GM12874 (cell line): ENCODE data around the gene PINLYP.

Source experiments
- CTCF ChIP-seq: IDR thresholded peaks from 2 replicates; pipeline ENCODE4 v1.5.1; 2011; ENCODE audit warnings: low read depth, mild to moderate bottlenecking, control low read depth, low read length, moderate library complexity; ENCODE audit not compliant: insufficient read depth

The PINLYP gene

GRCh38 chr19:43607238-43608205, 31.9 kb downstream of the PINLYP start:
- TF ChIP-seq CTCF: no peak

- no peak for TF ChIP-seq CTCF
Measured at GRCh38 chr19:43609872-43610271, 34.3 kb downstream of the PINLYP start.

- TF ChIP-seq CTCF: no peak
Measured at GRCh38 chr19:43610493-43610892, 34.9 kb downstream of the PINLYP start.

GRCh38 chr19:43611788-43612187, 36.2 kb downstream of the PINLYP start, which contains the start of gene SRRM5:
Gene SRRM5, plus strand, starts transcription at chr19:43612088. Its CDS starts 34 bp downstream, at chr19:43612122.
- no peak for TF ChIP-seq CTCF

- no peak for TF ChIP-seq CTCF
Measured at GRCh38 chr19:43612374-43612773, 36.8 kb downstream of the PINLYP start.

- no peak for TF ChIP-seq CTCF
Measured at GRCh38 chr19:43616306-43616705, 40.7 kb downstream of the PINLYP start.

GRCh38 chr19:43616954-43617353, 41.4 kb downstream of the PINLYP start:
- no peak for TF ChIP-seq CTCF
